A673 (cell line): ENCODE results near the gene MKS1. TPM values are rescaled to one million over a fixed set of nuclear protein-coding genes. Genes with fewer than 3 reads are reported as not detected.

Experiments used
- BruUV-seq: library from RNA; stranded (reverse); fragments of 400-500 nt; replicated peaks from 2 replicates; lab custom pipeline; 2021; lab: Mats Ljungman, UMichigan
- CTCF ChIA-PET: fragments of 300-600 bp; sonication (Branson Sonifier 250); formaldehyde crosslinking; loops from one replicate; lab custom pipeline; 2022; ENCODE audit warnings: antibody characterized with exemption; lab: Charles Lee
- POLR2A ChIA-PET: fragments of 300-600 bp; sonication (Branson Sonifier 250); formaldehyde crosslinking; loops from one replicate; lab custom pipeline; 2022; ENCODE audit warnings: antibody characterized with exemption; ENCODE audit not compliant: low non-redundant PET; lab: Charles Lee
- DNase-seq: peaks from one replicate; pipeline ENCODE4 v3.0.0-alpha.2; 2015; ENCODE audit warnings: low spot score
- H3K27ac ChIP-seq: fragments of 200-600 bp; sonication (generic); 2 replicates; pipeline ENCODE4 v1.5.1; 2016; ENCODE audit warnings: mixed run types, low read depth, mild to moderate bottlenecking, mixed read lengths, antibody characterized with exemption, low read length; ENCODE audit not compliant: poor library complexity, severe bottlenecking
- H3K27me3 ChIP-seq: fragments of 200-600 bp; sonication (generic); replicated peaks from 2 replicates; pipeline ENCODE4 v1.6.1; 2017; ENCODE audit warnings: mixed run types, low read depth, mild to moderate bottlenecking, mixed read lengths, antibody characterized with exemption, low read length; ENCODE audit not compliant: insufficient read depth, poor library complexity
- H3K36me3 ChIP-seq: fragments of 200-600 bp; sonication (generic); 2 replicates; pipeline ENCODE4 v1.6.1; 2016; ENCODE audit warnings: mixed run types, mild to moderate bottlenecking, mixed read lengths, antibody characterized with exemption, low read length; ENCODE audit not compliant: insufficient read depth, poor library complexity, severe bottlenecking
- H3K4me1 ChIP-seq: fragments of 200-600 bp; sonication (generic); 2 replicates; pipeline ENCODE4 v1.6.1; 2017; ENCODE audit warnings: mixed run types, mild to moderate bottlenecking, mixed read lengths, antibody characterized with exemption, low read length; ENCODE audit not compliant: insufficient read depth, poor library complexity, severe bottlenecking
- H3K4me3 ChIP-seq: fragments of 200-600 bp; sonication (generic); 2 replicates; pipeline ENCODE4 v1.5.1; 2016; ENCODE audit warnings: low read depth, mixed run types, mild to moderate bottlenecking, mixed read lengths, low read length; ENCODE audit not compliant: poor library complexity, severe bottlenecking
- H3K9me3 ChIP-seq: fragments of 200-600 bp; sonication (generic); 2 replicates; pipeline ENCODE4 v1.6.1; 2016; ENCODE audit warnings: mixed run types, low read depth, mild to moderate bottlenecking, mixed read lengths, antibody characterized with exemption, low read length; ENCODE audit not compliant: poor library complexity, severe bottlenecking
- EZH2 ChIP-seq: fragments of 200-600 bp; sonication (generic); IDR thresholded peaks from 2 replicates; pipeline ENCODE4 v1.6.1; 2017; ENCODE audit warnings: borderline replicate concordance, low read depth, mild to moderate bottlenecking, mixed read lengths, antibody characterized with exemption, low read length; ENCODE audit not compliant: poor library complexity, severe bottlenecking
- intact Hi-C: fragments of 100-400 bp; cut with micrococcal nuclease; formaldehyde crosslinking; loops from one replicate; pipeline ENCODE4 v1.10.0; 2022; ENCODE audit not compliant: unreplicated experiment
- total RNA-seq: library from RNA; stranded (reverse); gene quantifications from 2 replicates; pipeline ENCODE4 v1.2.3, GENCODE V29; 2021
- TF ChIP-seq, protein P1 (sequence below): fragments of 300-800, 200-600 bp; sonication (generic); conservative IDR thresholded peaks from 2 replicates; pipeline ENCODE4 v1.5.1; 2017; ENCODE audit warnings: low read depth, mild to moderate bottlenecking, antibody characterized with exemption, low read length, moderate library complexity, mixed read lengths

The MKS1 gene
- total RNA-seq, 1 experiment from 2014 or later, result 28.1 TPM

DNA sequence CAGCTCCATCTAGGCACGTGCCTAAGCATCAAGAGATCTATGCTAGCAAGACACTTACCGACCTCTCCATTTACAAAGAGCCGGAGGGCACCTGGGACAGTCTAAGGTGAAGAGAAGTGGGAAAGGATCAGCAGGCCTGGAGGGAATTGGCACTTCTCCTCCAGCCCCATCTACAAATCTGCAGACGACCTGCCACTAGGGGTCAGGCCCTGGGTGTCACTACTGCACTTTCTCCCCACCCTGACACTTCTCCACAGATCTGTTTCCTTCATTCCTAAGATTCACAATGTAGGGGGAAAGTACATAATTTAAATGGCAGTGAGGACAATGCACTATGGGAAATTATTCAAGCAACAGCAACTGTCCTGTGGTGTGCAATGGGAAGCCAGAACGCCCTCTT, 8.1 kb downstream of the MKS1 start:
- Histone ChIP-seq H3K27ac (no peak overlapping the region), H3K9me3 (no peaks in the 10 kb centered on the region), H3K4me3 (no peak overlapping the region), H3K36me3 (peaks cover 11% of the 10 kb centered on the region), H3K4me1 (no peaks in the 10 kb centered on the region), H3K27me3 (no peaks in the 10 kb centered on the region)
- ChIA-PET CTCF (no interaction called here), POLR2A (no interaction called here)
- DNase-seq, result no peak
- intact Hi-C loops, result no loop called here
- no TSS peak for BruUV-seq
- TF ChIP-seq EZH2, result no peak
- TF ChIP-seq, protein P1, sequence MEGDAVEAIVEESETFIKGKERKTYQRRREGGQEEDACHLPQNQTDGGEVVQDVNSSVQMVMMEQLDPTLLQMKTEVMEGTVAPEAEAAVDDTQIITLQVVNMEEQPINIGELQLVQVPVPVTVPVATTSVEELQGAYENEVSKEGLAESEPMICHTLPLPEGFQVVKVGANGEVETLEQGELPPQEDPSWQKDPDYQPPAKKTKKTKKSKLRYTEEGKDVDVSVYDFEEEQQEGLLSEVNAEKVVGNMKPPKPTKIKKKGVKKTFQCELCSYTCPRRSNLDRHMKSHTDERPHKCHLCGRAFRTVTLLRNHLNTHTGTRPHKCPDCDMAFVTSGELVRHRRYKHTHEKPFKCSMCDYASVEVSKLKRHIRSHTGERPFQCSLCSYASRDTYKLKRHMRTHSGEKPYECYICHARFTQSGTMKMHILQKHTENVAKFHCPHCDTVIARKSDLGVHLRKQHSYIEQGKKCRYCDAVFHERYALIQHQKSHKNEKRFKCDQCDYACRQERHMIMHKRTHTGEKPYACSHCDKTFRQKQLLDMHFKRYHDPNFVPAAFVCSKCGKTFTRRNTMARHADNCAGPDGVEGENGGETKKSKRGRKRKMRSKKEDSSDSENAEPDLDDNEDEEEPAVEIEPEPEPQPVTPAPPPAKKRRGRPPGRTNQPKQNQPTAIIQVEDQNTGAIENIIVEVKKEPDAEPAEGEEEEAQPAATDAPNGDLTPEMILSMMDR, result no peak

DNA sequence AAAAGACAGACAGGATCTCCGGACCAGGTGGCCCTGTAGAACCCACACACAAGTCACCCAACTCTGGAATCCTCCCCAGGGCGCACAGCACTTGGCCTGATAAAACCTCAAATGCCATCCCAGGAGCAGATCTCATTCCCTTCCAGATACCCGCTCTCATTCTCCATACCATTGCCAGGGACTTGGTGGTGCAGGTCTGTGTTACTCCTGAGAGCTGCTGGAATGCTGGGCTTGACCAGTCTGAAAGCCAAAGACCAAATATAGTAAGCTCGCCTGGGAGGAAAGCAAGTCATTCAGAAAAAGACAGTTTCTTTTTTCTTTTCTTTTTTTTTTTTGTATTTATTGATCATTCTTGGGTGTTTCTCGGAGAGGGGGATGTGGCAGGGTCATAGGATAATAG, 10.7 kb downstream of the MKS1 start:
- Histone ChIP-seq H3K27ac (no peak overlapping the region), H3K4me1 (no peaks in the 10 kb centered on the region), H3K36me3 (peaks cover 11% of the 10 kb centered on the region), H3K9me3 (no peaks in the 10 kb centered on the region), H3K27me3 (no peaks in the 10 kb centered on the region), H3K4me3 (no peak overlapping the region)
- TF ChIP-seq EZH2, result no peak
- TF ChIP-seq, protein P1, result no peak
- BruUV-seq, result no TSS peak
- intact Hi-C loops, result no loop called here
- no peak for DNase-seq
- ChIA-PET CTCF (no interaction called here), POLR2A (interaction anchor here (0.7 kb wide), 1 partner anchor 30 kb away, joined by 7 read pairs; no protein-coding TSS in a partner anchor)

DNA sequence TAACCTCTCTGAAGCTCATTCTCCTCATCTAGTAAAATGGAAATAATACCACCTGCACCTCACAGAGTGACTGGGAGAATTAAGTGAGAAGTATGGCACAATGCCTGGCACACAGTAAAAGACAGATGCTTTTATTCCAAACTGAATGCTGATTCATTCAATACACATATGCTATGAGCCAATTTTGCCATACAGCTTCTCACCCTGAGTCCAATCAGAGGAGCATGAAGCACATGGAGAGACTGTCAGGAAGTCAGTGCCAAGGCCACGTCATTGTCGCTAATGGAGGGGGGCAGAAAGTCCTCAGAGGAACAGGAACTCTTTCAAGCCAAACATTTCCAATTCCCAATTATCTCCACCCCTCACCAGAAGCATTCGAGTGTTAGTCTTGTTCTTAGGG, 11.6 kb downstream of the MKS1 start:
- H3K36me3 ChIP-seq, result peaks cover 6% of the 10 kb centered on the region
- H3K4me1 ChIP-seq, result no peaks in the 10 kb centered on the region
- ChIA-PET POLR2A (interaction anchor here (0.5 kb wide), 1 partner anchor 156 kb away, joined by 3 read pairs; no protein-coding TSS in a partner anchor), CTCF (no interaction called here)
- no peaks in the 10 kb centered on the region for H3K9me3 ChIP-seq
- H3K27me3 ChIP-seq, result no peaks in the 10 kb centered on the region
- no TSS peak for BruUV-seq
- intact Hi-C loops, result no loop called here
- no peak for TF ChIP-seq EZH2
- TF ChIP-seq, protein P1, result no peak
- H3K27ac ChIP-seq, result no peak overlapping the region
- DNase-seq, result no peak
- H3K4me3 ChIP-seq, result no peak overlapping the region
